OCI-LY1 (cell line): ENCODE results near the gene HCRTR1.

Source experiments
- EZH2 ChIP-seq: fragments of 200-600 bp; sonication (generic), shearing (Covaris generic); IDR thresholded peaks from 2 replicates; pipeline ENCODE4 v1.8.0; 2017; ENCODE audit warnings: borderline replicate concordance, mixed run types, mild to moderate bottlenecking, antibody characterized with exemption, low read length, moderate library complexity, mixed read lengths
- TF ChIP-seq, protein P1 (sequence below): fragments of 200-600 bp; sonication (generic), shearing (Covaris generic); IDR thresholded peaks from 2 replicates; pipeline ENCODE4 v1.5.1; 2017; ENCODE audit warnings: mild to moderate bottlenecking, antibody characterized with exemption, low read length, moderate library complexity, mixed read lengths

DNA sequence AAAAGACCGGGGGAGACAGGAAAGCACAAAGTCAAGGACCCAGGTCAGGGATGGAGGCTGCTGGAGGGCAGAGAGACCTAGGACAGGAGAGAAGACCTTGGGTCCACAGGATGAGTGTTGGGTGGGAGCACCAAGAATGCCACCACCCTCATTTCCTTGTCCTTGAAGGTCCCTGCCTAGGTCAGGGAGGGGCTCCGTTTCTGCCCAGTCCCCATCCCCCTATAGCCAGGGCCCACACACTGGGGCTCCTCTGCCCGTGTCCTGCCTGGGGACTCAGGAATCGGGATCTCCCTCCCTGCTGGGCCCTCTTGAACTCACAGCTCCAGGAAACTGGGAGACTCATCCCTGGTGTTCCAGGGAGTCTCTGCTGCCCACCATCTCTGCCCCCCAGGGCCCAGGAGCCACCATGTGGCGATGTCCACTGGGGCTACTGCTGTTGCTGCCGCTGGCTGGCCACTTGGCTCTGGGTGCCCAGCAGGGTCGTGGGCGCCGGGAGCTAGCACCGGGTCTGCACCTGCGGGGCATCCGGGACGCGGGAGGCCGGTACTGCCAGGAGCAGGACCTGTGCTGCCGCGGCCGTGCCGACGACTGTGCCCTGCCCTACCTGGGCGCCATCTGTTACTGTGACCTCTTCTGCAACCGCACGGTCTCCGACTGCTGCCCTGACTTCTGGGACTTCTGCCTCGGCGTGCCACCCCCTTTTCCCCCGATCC lies 40.6 kb upstream of the HCRTR1 start:
- TF ChIP-seq, protein P1, sequence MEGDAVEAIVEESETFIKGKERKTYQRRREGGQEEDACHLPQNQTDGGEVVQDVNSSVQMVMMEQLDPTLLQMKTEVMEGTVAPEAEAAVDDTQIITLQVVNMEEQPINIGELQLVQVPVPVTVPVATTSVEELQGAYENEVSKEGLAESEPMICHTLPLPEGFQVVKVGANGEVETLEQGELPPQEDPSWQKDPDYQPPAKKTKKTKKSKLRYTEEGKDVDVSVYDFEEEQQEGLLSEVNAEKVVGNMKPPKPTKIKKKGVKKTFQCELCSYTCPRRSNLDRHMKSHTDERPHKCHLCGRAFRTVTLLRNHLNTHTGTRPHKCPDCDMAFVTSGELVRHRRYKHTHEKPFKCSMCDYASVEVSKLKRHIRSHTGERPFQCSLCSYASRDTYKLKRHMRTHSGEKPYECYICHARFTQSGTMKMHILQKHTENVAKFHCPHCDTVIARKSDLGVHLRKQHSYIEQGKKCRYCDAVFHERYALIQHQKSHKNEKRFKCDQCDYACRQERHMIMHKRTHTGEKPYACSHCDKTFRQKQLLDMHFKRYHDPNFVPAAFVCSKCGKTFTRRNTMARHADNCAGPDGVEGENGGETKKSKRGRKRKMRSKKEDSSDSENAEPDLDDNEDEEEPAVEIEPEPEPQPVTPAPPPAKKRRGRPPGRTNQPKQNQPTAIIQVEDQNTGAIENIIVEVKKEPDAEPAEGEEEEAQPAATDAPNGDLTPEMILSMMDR: no peak
- TF ChIP-seq EZH2: no peak
